B cell (primary cell): Measurements from ENCODE around the gene ZBED5. TPM values are rescaled to one million over a fixed set of nuclear protein-coding genes. Genes with fewer than 3 reads are reported as not detected.

Experiments
- ATAC-seq: fragments of 200-7000 bp; cut with Tn5 transposase; one replicate; pipeline ENCODE4 v1.10.0; 2021; ENCODE audit warnings: low read depth, mild to moderate bottlenecking, moderate number of reproducible peaks, moderate library complexity
- CTCF ChIA-PET: fragments of 350-600 bp; sonication (Branson Sonifier 250); formaldehyde crosslinking; loops from one replicate; lab custom pipeline; 2021; ENCODE audit warnings: antibody characterized with exemption, inconsistent platforms; lab: Charles Lee
- POLR2A ChIA-PET: fragments of 350-600 bp; sonication (Branson Sonifier 250); formaldehyde crosslinking; loops from one replicate; lab custom pipeline; 2021; ENCODE audit warnings: antibody characterized with exemption; lab: Charles Lee
- DNase-seq: peaks from one replicate; pipeline ENCODE4 v3.0.0; 2013
- H2AFZ ChIP-seq: 2 replicates; pipeline ENCODE4 v1.6.1; 2012; ENCODE audit warnings: mild to moderate bottlenecking, low read depth, low read length; ENCODE audit not compliant: insufficient read depth, poor library complexity, severe bottlenecking
- H3K27ac ChIP-seq, 2 donors: 1 replicate in 1 of 2; 2 replicates in 1 of 2; pipeline ENCODE4 v1.5.1; 2012 to 2013; ENCODE audit warnings: low read length in 2 of 2, mild to moderate bottlenecking in 2 of 2, moderate library complexity in 1 of 2
- H3K27me3 ChIP-seq, 4 experiments: fragments of 200-600 bp in 1 of 4; sonication (generic) in 1 of 4; replicated peaks in 1 of 4; 1 replicate in 2 of 4; 2 replicates in 2 of 4; pipeline versions ENCODE4 v1.6.1 to v1.7.0; 2013 to 2016; ENCODE audit warnings: low read length in 3 of 4, mild to moderate bottlenecking in 2 of 4, mixed read lengths in 1 of 4, moderate library complexity in 1 of 4; ENCODE audit not compliant: insufficient read depth in 4 of 4, control insufficient read depth in 3 of 4; ENCODE audit errors: control extremely low read depth in 1 of 4
- H3K36me3 ChIP-seq, 2 experiments: replicated peaks in 1 of 2; 1 replicate in 1 of 2; 2 replicates in 1 of 2; pipeline versions ENCODE4 v1.6.1 to v1.7.1; 2013; ENCODE audit warnings: low read length in 1 of 2; ENCODE audit not compliant: insufficient read depth in 2 of 2, control insufficient read depth in 1 of 2; ENCODE audit errors: control extremely low read depth in 1 of 2, extremely low read depth in 1 of 2
- H3K4me1 ChIP-seq, 2 donors: fragments of 200-600 bp in 1 of 2; sonication (generic) in 1 of 2; 1 replicate in 1 of 2; 2 replicates in 1 of 2; pipeline versions ENCODE4 v1.5.1 to v1.6.1; 2013 to 2017; ENCODE audit warnings: low read length in 2 of 2; ENCODE audit not compliant: control insufficient read depth in 2 of 2, insufficient read depth in 2 of 2
- H3K4me2 ChIP-seq: replicated peaks from 2 replicates; pipeline ENCODE3; 2012; ENCODE audit warnings: mild to moderate bottlenecking, low read depth, low read length; ENCODE audit not compliant: poor library complexity, severe bottlenecking
- H3K4me3 ChIP-seq, 5 experiments: fragments of 200-600 bp in 1 of 5; sonication (generic) in 1 of 5; 1 replicate in 3 of 5; 2 replicates in 2 of 5; pipeline versions ENCODE4 v1.5.1 to v1.7.0; 2011 to 2016; ENCODE audit warnings: low read length in 4 of 5, mild to moderate bottlenecking in 4 of 5, low read depth in 2 of 5, control low read depth in 1 of 5, moderate library complexity in 1 of 5; ENCODE audit not compliant: insufficient read depth in 1 of 5; ENCODE audit errors: control extremely low read depth in 1 of 5, extremely low read depth in 1 of 5
- H3K79me2 ChIP-seq: fragments of 200-600 bp; sonication (generic); one replicate; pipeline ENCODE4 v1.6.0; 2016; ENCODE audit warnings: low read length; ENCODE audit not compliant: control insufficient read depth, insufficient read depth
- H3K9ac ChIP-seq: fragments of 200-600 bp; sonication (generic); 2 replicates; pipeline ENCODE4 v1.6.1; 2017; ENCODE audit warnings: mild to moderate bottlenecking, low read length, moderate library complexity
- H3K9me3 ChIP-seq, 3 donors: one replicate each; pipeline versions ENCODE4 v1.6.1 to v1.7.1; 2013; ENCODE audit warnings: low read length in 2 of 3; ENCODE audit not compliant: control insufficient read depth in 2 of 3, insufficient read depth in 1 of 3; ENCODE audit errors: control extremely low read depth in 1 of 3
- H4K20me1 ChIP-seq: 2 replicates; pipeline ENCODE4 v1.6.0; 2012; ENCODE audit warnings: mild to moderate bottlenecking, low read length; ENCODE audit not compliant: insufficient read depth, control insufficient read depth, poor library complexity, severe bottlenecking
- H3K27ac Mint-ChIP-seq: one replicate; pipeline ENCODE4 v1.8.0; 2021; ENCODE audit warnings: mixed read lengths
- H3K27me3 Mint-ChIP-seq: one replicate; pipeline ENCODE4 v1.8.0; 2021; ENCODE audit warnings: mixed read lengths
- H3K4me1 Mint-ChIP-seq: one replicate; pipeline ENCODE4 v1.8.0; 2021; ENCODE audit warnings: mixed read lengths
- H3K4me3 Mint-ChIP-seq: one replicate; pipeline ENCODE4 v1.8.0; 2021; ENCODE audit warnings: mixed read lengths
- H3K9me3 Mint-ChIP-seq: one replicate; pipeline ENCODE4 v1.8.0; 2022; ENCODE audit warnings: mixed read lengths; ENCODE audit not compliant: insufficient read depth
- CTCF ChIP-seq: fragments of 200-600 bp; IDR thresholded peaks from one replicate; pipeline ENCODE4 v1.8.0; 2022; ENCODE audit warnings: antibody characterized with exemption, mild to moderate bottlenecking
- EZH2 ChIP-seq: IDR thresholded peaks from 2 replicates; pipeline ENCODE4 v1.6.1; 2012; ENCODE audit warnings: borderline replicate concordance, low read depth, mild to moderate bottlenecking, moderate library complexity, low read length; ENCODE audit not compliant: insufficient read depth, poor library complexity, severe bottlenecking
- WGBS: methylation state at CpG from one replicate; pipeline ENCODE4 v1.1.5; 2013; ENCODE audit warnings: missing lambda C conversion rate; ENCODE audit not compliant: insufficient coverage; 5-methylcytosine and 5-hydroxymethylcytosine counted together
- intact Hi-C: fragments of 100-400 bp; cut with micrococcal nuclease; formaldehyde crosslinking; loops from one replicate; pipeline ENCODE4 v1.10.0; 2022
- polyA plus RNA-seq: library from polyadenylated mRNA; depleted of rRNA; stranded (reverse); fragments of >200 nt; gene quantifications from 2 replicates; pipeline ENCODE4 v1.2.3, GENCODE V29; 2012
- total RNA-seq, 2 donors: library from RNA; stranded (reverse); fragments of 120-200 nt in 1 of 2; gene quantifications; 1 replicate in 1 of 2; 2 replicates in 1 of 2; pipeline versions ENCODE4 v1.2.3 to v1.2.4, GENCODE V29; 2013 to 2022

Gene ZBED5
- total and polyA plus RNA-seq, 2 donors (not counting 1 experiment from before 2014, with no cell fraction given), result 66.6 to 178 TPM

- POLR2A ChIA-PET, result interaction anchor here (1.2 to 3.8 kb wide), 3 partner anchors 10 to 55 kb away, joined by 3 to 16 read pairs (median 8); partner anchors contain the start of genes EIF4G2 and ZBED5
- Histone ChIP-seq H3K9me3 (no peaks in the 10 kb centered on the region), H3K36me3 (peaks cover 0 to 13% of the 10 kb centered on the region in 2 experiments), H3K27me3 (no peaks in the 10 kb centered on the region), H4K20me1 (no peaks in the 10 kb centered on the region), H3K4me1 (no peaks in the 10 kb centered on the region), H3K27ac (no peak overlapping the region), H2AFZ (no peak overlapping the region), H3K79me2 (peaks cover 48% of the 10 kb centered on the region), H3K4me3 (no peak overlapping the region), H3K4me2 (no peak overlapping the region), H3K9ac (no peak overlapping the region)
- ATAC-seq (no peak), DNase-seq (no peak)
- H3K9me3 Mint-ChIP-seq, result no peaks in the 10 kb centered on the region
- peaks cover 10% of the 10 kb centered on the region for H3K4me1 Mint-ChIP-seq
- CTCF ChIA-PET, result interaction anchor here (0.8 to 1.6 kb wide), 3 partner anchors 30 to 173 kb away, joined by 3 to 7 read pairs (median 3); no protein-coding TSS in a partner anchor
- no CpG with 5 or more reads among the region's 3 CpGs for WGBS
- intact Hi-C loops, result no loop called here
- no peaks in the 10 kb centered on the region for H3K27me3 Mint-ChIP-seq
- H3K4me3 Mint-ChIP-seq, result no peak overlapping the region
- H3K27ac Mint-ChIP-seq, result peak overlapping the region; percentile 20
- TF ChIP-seq CTCF (no peak), EZH2 (no peak)
These were observed 9.6 kb downstream of the ZBED5 start for GRCh38 chr11:10847960-10848860.

- H3K4me1 ChIP-seq, result no peaks in the 10 kb centered on the region
- ChIA-PET CTCF (interaction anchor here (1.1 kb wide), 1 partner anchor 32 kb away, joined by 4 read pairs; no protein-coding TSS in a partner anchor), POLR2A (interaction anchor here (3.8 kb wide), 1 partner anchor 38 kb away, joined by 16 read pairs; the partner anchor contains the start of gene EIF4G2)
- no peak overlapping the region for H3K4me3 ChIP-seq
- H3K4me2 ChIP-seq, result no peak overlapping the region
- no peaks in the 10 kb centered on the region for H3K9me3 ChIP-seq
- DNase-seq (no peak), ATAC-seq (no peak)
- no peak overlapping the region for H2AFZ ChIP-seq
- no peak overlapping the region for H3K4me3 Mint-ChIP-seq
- H3K4me1 Mint-ChIP-seq, result peaks cover 1% of the 10 kb centered on the region
- peaks cover 44% of the 10 kb centered on the region for H3K79me2 ChIP-seq
- no peaks in the 10 kb centered on the region for H4K20me1 ChIP-seq
- no peaks in the 10 kb centered on the region for H3K27me3 ChIP-seq
- TF ChIP-seq EZH2 (no peak), CTCF (no peak)
- no peak overlapping the region for H3K27ac Mint-ChIP-seq
- peak overlapping the region in 1 of 2 donors; percentile 26 for H3K27ac ChIP-seq
- peaks cover 0 to under 1% of the 10 kb centered on the region in 2 experiments for H3K36me3 ChIP-seq
- intact Hi-C loops, result no loop called here
- H3K9ac ChIP-seq, result no peak overlapping the region
- H3K27me3 Mint-ChIP-seq, result no peaks in the 10 kb centered on the region
- H3K9me3 Mint-ChIP-seq, result no peaks in the 10 kb centered on the region
These were observed 11.2 kb downstream of the ZBED5 start for GRCh38 chr11:10846660-10847059.
